Measurements from ENCODE around the gene NMU. TPM values are rescaled to one million over a fixed set of nuclear protein-coding genes. Genes with fewer than 3 reads are reported as not detected.

The NMU gene
- total and polyA plus RNA-seq, 2 of the 4 experiments (the other 2 are of a cell fraction): not detected

DNA sequence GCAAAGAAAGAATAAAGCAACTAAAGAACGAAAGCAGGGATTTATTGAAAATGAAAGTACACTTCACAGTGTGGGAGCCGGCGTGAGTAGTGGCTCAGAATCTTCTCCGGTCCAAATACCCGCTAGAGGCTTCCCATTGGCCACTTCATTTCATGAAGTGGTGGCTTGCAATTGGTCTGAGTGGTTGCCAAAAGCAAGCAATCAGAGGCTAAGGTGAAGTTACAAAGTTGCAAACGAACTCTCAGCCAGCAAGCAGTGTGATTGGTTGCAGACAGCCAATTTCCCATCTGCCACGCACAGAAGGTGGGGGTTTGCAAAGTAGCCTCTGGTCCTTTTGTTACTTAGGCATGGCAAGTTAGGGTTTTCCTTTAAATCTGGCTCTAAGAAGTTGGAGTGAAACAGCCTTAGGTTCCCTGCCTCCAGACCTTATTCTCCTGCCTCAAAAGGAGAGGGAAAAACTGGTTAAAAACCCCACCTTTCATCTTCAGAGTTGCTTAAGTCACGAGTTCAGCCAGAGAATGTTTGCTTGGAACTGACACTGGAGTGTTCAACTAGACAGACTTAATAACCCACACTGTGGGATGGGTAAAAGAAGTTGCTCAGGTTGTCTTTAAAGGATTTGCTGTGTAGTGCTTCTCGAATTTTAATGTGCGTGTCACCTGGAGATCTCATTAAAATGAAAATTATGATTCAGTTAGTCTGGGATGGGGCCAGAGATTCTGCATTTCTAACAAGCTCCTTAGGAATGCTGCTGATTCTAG lies 82.5 kb downstream of the NMU start:
- peak; percentile 50 for ATAC-seq (ENCODE audit: low read depth)
- intact Hi-C loops (cut with micrococcal nuclease) (loop anchor here (1.0 to 5.0 kb wide), 4 partner anchors 109 to 581 kb away; partner anchors contain the start of gene SRD5A3), dilution Hi-C loops (cut with HindIII; ENCODE audit: low sequenced_read_pairs, unreplicated experiment) (no loop called here), in situ Hi-C loops (cut with MboI; ENCODE audit: low sequenced_read_pairs) (loop anchor here (5.0 to 25.0 kb wide), 2 partner anchors 206 to 541 kb away; partner anchors contain the start of gene SRD5A3)
- Histone ChIP-seq H3K36me3 (ENCODE audit: control insufficient read depth, insufficient read depth, low read length) (no peaks in the 10 kb centered on the region), H3K4me2 (ENCODE audit: low read depth, low read length) (no peak overlapping the region), H3K23ac (ENCODE audit: low read depth, low read length) (0 out of 2 replicates have a peak overlapping the region, but pooled peaks have one; percentile 60), H2AFZ (replicated peaks; ENCODE audit: low read length, poor library complexity) (peak overlapping the region; percentile 53), H4K91ac (ENCODE audit: insufficient read depth, low read depth, low read length) (no peak overlapping the region), H4K5ac (ENCODE audit: low read depth, low read length) (no peak overlapping the region), H2BK120ac (ENCODE audit: low read depth, low read length) (no peak overlapping the region), H3K27ac (ENCODE audit: insufficient read depth, low read length) (no peak overlapping the region), H2BK15ac (ENCODE audit: low read depth, low read length) (no peak overlapping the region), H3K9me3 (ENCODE audit: control insufficient read depth, insufficient read depth, low read length) (no peaks in the 10 kb centered on the region), H4K8ac (ENCODE audit: low read depth in 2 of 2, low read length in 2 of 2) (no peak overlapping the region), H3K56ac (ENCODE audit: extremely low read depth, insufficient read depth, low read length) (no peak overlapping the region), H4K20me1 (ENCODE audit: insufficient read depth, low read length) (no peaks in the 10 kb centered on the region), H3K4ac (ENCODE audit: low read depth, low read length) (no peak overlapping the region), H2BK5ac (ENCODE audit: low read depth, low read length, poor library complexity, severe bottlenecking) (no peak overlapping the region), H3K27me3 (ENCODE audit: control insufficient read depth, insufficient read depth, low read length) (peaks cover 2% of the 10 kb centered on the region; the same call in 1 of the 2 replicates), H3K9ac (ENCODE audit: low read depth, low read length) (no peak overlapping the region), H3K18ac (ENCODE audit: low read depth, low read length) (no peak overlapping the region), H3K4me3 (ENCODE audit: insufficient read depth, low read depth, low read length) (no peak overlapping the region), H3K79me1 (ENCODE audit: low read depth in 1 of 2, low read length in 2 of 2) (no peaks in the 10 kb centered on the region; a peak in 2 of 4 replicates), H3K9me1 (ENCODE audit: insufficient read depth, low read length) (no peaks in the 10 kb centered on the region), H3K14ac (replicated peaks; ENCODE audit: low read depth, low read length) (no peak overlapping the region), H3K4me1 (ENCODE audit: control insufficient read depth, insufficient read depth, low read length) (0 out of 2 replicates have a peak, but pooled peaks cover 2% of the 10 kb centered on the region), H2AK9ac (replicated peaks; ENCODE audit: low read depth, low read length, poor library complexity) (no peak overlapping the region), H2AK5ac (ENCODE audit: low read depth, low read length) (no peak overlapping the region), H2BK20ac (ENCODE audit: low read depth, low read length) (no peak overlapping the region)
- POLR2A ChIA-PET (ENCODE audit: unreplicated experiment): no interaction called here
- 83% methylated on average over 5 of the region's 10 CpGs; no CpG with 5 or more reads in 1 of the 2 experiments for WGBS, 2 experiments (ENCODE audit: extremely low coverage in 2 of 2, insufficient read length in 1 of 2)
- CTCF ChIA-PET: no interaction called here
- no TSS peak for BruUV-seq (replicated peaks)
- DNase-seq: no peak
- no peak for TF ChIP-seq RFX5 (IDR thresholded peaks at IDR 0.05; ENCODE audit: low read depth, low read length)
- no peak for TF ChIP-seq FOS (IDR thresholded peaks at IDR 0.05; ENCODE audit: low read depth, low read length)
- no peak for TF ChIP-seq CHD1 (IDR thresholded peaks at IDR 0.05; ENCODE audit: low read depth, low read length)
- TF ChIP-seq BHLHE40 (IDR thresholded peaks at IDR 0.05; ENCODE audit: low read depth, low read length): no peak
- no peak for TF ChIP-seq RCOR1 (IDR thresholded peaks at IDR 0.05; ENCODE audit: insufficient replicate concordance, low read length)
- TF ChIP-seq RAD21 (IDR thresholded peaks at IDR 0.05; ENCODE audit: low read length): no peak
- TF ChIP-seq NFE2L2 (IDR thresholded peaks at IDR 0.05; ENCODE audit: low read depth, low read length): no peak
- TF ChIP-seq, protein P1, sequence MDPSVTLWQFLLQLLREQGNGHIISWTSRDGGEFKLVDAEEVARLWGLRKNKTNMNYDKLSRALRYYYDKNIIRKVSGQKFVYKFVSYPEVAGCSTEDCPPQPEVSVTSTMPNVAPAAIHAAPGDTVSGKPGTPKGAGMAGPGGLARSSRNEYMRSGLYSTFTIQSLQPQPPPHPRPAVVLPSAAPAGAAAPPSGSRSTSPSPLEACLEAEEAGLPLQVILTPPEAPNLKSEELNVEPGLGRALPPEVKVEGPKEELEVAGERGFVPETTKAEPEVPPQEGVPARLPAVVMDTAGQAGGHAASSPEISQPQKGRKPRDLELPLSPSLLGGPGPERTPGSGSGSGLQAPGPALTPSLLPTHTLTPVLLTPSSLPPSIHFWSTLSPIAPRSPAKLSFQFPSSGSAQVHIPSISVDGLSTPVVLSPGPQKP (IDR thresholded peaks at IDR 0.05; ENCODE audit: borderline replicate concordance, low read depth, low read length): no peak
- no peak for TF ChIP-seq CEBPB (IDR thresholded peaks at IDR 0.05; ENCODE audit: low read depth, low read length)
- TF ChIP-seq, protein P2, sequence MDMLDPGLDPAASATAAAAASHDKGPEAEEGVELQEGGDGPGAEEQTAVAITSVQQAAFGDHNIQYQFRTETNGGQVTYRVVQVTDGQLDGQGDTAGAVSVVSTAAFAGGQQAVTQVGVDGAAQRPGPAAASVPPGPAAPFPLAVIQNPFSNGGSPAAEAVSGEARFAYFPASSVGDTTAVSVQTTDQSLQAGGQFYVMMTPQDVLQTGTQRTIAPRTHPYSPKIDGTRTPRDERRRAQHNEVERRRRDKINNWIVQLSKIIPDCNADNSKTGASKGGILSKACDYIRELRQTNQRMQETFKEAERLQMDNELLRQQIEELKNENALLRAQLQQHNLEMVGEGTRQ (IDR thresholded peaks at IDR 0.05; ENCODE audit: low read depth, low read length): no peak
- no peak for TF ChIP-seq MAZ (IDR thresholded peaks at IDR 0.05; ENCODE audit: borderline replicate concordance, low read depth, low read length)
- TF ChIP-seq, protein P3, sequence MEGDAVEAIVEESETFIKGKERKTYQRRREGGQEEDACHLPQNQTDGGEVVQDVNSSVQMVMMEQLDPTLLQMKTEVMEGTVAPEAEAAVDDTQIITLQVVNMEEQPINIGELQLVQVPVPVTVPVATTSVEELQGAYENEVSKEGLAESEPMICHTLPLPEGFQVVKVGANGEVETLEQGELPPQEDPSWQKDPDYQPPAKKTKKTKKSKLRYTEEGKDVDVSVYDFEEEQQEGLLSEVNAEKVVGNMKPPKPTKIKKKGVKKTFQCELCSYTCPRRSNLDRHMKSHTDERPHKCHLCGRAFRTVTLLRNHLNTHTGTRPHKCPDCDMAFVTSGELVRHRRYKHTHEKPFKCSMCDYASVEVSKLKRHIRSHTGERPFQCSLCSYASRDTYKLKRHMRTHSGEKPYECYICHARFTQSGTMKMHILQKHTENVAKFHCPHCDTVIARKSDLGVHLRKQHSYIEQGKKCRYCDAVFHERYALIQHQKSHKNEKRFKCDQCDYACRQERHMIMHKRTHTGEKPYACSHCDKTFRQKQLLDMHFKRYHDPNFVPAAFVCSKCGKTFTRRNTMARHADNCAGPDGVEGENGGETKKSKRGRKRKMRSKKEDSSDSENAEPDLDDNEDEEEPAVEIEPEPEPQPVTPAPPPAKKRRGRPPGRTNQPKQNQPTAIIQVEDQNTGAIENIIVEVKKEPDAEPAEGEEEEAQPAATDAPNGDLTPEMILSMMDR (conservative IDR thresholded peaks at IDR 0.05; ENCODE audit: low read depth, low read length): no peak
- TF ChIP-seq POLR2A (IDR thresholded peaks at IDR 0.05; ENCODE audit: low read depth, low read length): no peak
- TF ChIP-seq SMC3 (IDR thresholded peaks at IDR 0.05; ENCODE audit: low read depth, low read length): no peak
- TF ChIP-seq MAFK (IDR thresholded peaks at IDR 0.05; ENCODE audit: low read depth, low read length): no peak
